Ovary (tissue), 9 donors: ENCODE data around the gene ILF3. TPM values are rescaled to one million over a fixed set of nuclear protein-coding genes. Genes with fewer than 3 reads are reported as not detected.

Source experiments
- DNase-seq, 5 donors: peaks; one replicate each; pipeline ENCODE4 v3.0.0-alpha.2; 2019 to 2020
- H3K27ac ChIP-seq, 2 donors: fragments of 200-600 bp; one replicate each; pipeline versions ENCODE4 v1.5.1 to v1.8.0; 2019 to 2022
- H3K27me3 ChIP-seq: fragments of 200-600 bp; one replicate; pipeline ENCODE4 v1.8.0; 2022
- H3K36me3 ChIP-seq: fragments of 200-600 bp; sonication (generic); one replicate; pipeline ENCODE4 v1.5.1; 2019
- H3K4me1 ChIP-seq: one replicate; pipeline ENCODE4 v1.8.1; 2013; ENCODE audit warnings: mild to moderate bottlenecking, moderate library complexity; ENCODE audit not compliant: insufficient read depth
- H3K4me3 ChIP-seq: fragments of 200-600 bp; sonication (generic); one replicate; pipeline ENCODE4 v1.5.1; 2017
- H3K9me3 ChIP-seq, 2 donors: fragments of 200-600 bp in 1 of 2; sonication (generic) in 1 of 2; one replicate each; pipeline versions ENCODE4 v1.5.1 to v1.8.1; 2013 to 2019; ENCODE audit warnings: mild to moderate bottlenecking in 1 of 2, moderate library complexity in 1 of 2
- CTCF ChIP-seq, 3 donors: fragments of 450-650 bp in 2 of 3; fragments of 200-600 bp in 1 of 3; IDR thresholded peaks; one replicate each; pipeline versions ENCODE4 v1.5.1 to v1.8.0; 2016 to 2022; ENCODE audit warnings: antibody characterized with exemption in 3 of 3, mild to moderate bottlenecking in 1 of 3
- EP300 ChIP-seq: sonication (generic); formaldehyde crosslinking; IDR thresholded peaks from one replicate; pipeline ENCODE4 v1.6.1; 2017; ENCODE audit warnings: antibody characterized with exemption
- POLR2A ChIP-seq: fragments of 450-650 bp; IDR thresholded peaks from one replicate; pipeline ENCODE4 v1.6.1; 2017; ENCODE audit warnings: antibody characterized with exemption, mild to moderate bottlenecking, moderate library complexity
- WGBS, 3 donors: extraction: QIAGEN DNeasy Blood & Tissue Kit in 1 of 3; methylation state at CpG; one replicate each; pipeline versions ENCODE4 v1.1.5 to v1.1.7; 2013 to 2017; 5-methylcytosine and 5-hydroxymethylcytosine counted together
- intact Hi-C, 4 donors: fragments of 100-400 bp; cut with DNase I; formaldehyde crosslinking; loops; one replicate each; pipeline versions ENCODE4 v1.11.0 to v1.15.1; 2022 to 2023
- polyA plus RNA-seq, 2 donors: library from polyadenylated mRNA; stranded (reverse); fragments of 200-250 nt in 1 of 2; fragments of 350-450 nt in 1 of 2; fragmentation: Illumina TruSeq in 1 of 2; extraction: RNeasy Lipid Tissue Mini Kit (QIAGEN cat#74804) in 1 of 2; gene quantifications; one replicate each; pipeline ENCODE4 v1.2.3, GENCODE V29; 2013 to 2014
- total RNA-seq, 7 donors: library from RNA; depleted of rRNA in 2 of 7; stranded (reverse); fragments of >200 nt in 2 of 7; fragmentation: NEBNext Ultra II Directional in 3 of 7; extraction: Animal tissue kit (Norgen Biotek cat#: 25700) in 3 of 7; gene quantifications; one replicate each; pipeline versions ENCODE4 v1.1.0 to v1.2.4, GENCODE V29; 2016 to 2023
- donor health status: DM: no; HTN: no; CAD: no; lungs with moderate emphysema.
- donor health status: DM: no; HTN: no; CAD: no.
- donor health status: Bipolar disorder and iron deficiency.
- donor health status: DM: yes; HTN: yes; CAD: no.
- donor health status: DM: no; HTN: no; CAD: no.
- donor health status: DM: yes; HTN: yes; CAD: no.

ILF3 gene
- total and polyA plus RNA-seq, 9 donors, result 90.0 to 295 (median 227) TPM

- Histone ChIP-seq H3K4me3 (peak overlapping the region; percentile 82), H3K27ac (peak overlapping the region; percentile 91 to 93), H3K27me3 (no peaks in the 10 kb centered on the region), H3K36me3 (no peaks in the 10 kb centered on the region), H3K9me3 (no peaks in the 10 kb centered on the region), H3K4me1 (peaks cover 6% of the 10 kb centered on the region)
- no peak for TF ChIP-seq CTCF (IDR thresholded peaks at IDR 0.05)
- no peak for TF ChIP-seq EP300
- TF ChIP-seq POLR2A, result no peak
- 0 to 1% (median 1%) methylated on average over 17 to 18 of the region's 18 CpGs for WGBS, 3 donors
- intact Hi-C loops, result no loop called here
- DNase-seq, result no peak
Measured at GRCh38 chr19:10653482-10653731, 739 bp upstream of the ILF3 start.

GRCh38 chr19:10654610-10655456, 687 bp downstream of the ILF3 start:
- Histone ChIP-seq H3K9me3 (no peaks in the 10 kb centered on the region), H3K4me3 (peak overlapping the region; percentile 87), H3K4me1 (peaks cover 9% of the 10 kb centered on the region), H3K27me3 (no peaks in the 10 kb centered on the region), H3K27ac (peak overlapping the region; percentile 96 to 98), H3K36me3 (no peaks in the 10 kb centered on the region)
- peak; percentile 62 to 80 (median 75) for DNase-seq
- intact Hi-C loops, result loop anchor here in 1 of 4 donors (5.0 kb wide), 1 partner anchor 42 kb away; no protein-coding TSS in a partner anchor
- 0 to 1% (median 1%) methylated on average over 46 to 73 of the region's 73 CpGs for WGBS, 3 donors
- TF ChIP-seq EP300 (no peak), CTCF (IDR thresholded peaks at IDR 0.05) (no peak), POLR2A (no peak)

GRCh38 chr19:10655457-10656312, 1.5 kb downstream of the ILF3 start:
- intact Hi-C loops, result loop anchor here in 1 of 4 donors (5.0 kb wide), 1 partner anchor 42 kb away; no protein-coding TSS in a partner anchor
- Histone ChIP-seq H3K9me3 (no peaks in the 10 kb centered on the region), H3K27ac (peak overlapping the region; percentile 29 to 39), H3K36me3 (no peaks in the 10 kb centered on the region), H3K4me3 (peak overlapping the region; percentile 87), H3K27me3 (no peaks in the 10 kb centered on the region), H3K4me1 (peaks cover 9% of the 10 kb centered on the region)
- no peak for TF ChIP-seq CTCF (IDR thresholded peaks at IDR 0.05)
- TF ChIP-seq POLR2A, result no peak
- no peak for TF ChIP-seq EP300
- DNase-seq, result no peak
- 2 to 5% (median 4%) methylated on average over 16 of the region's 16 CpGs for WGBS, 3 donors

- DNase-seq, result no peak
- Histone ChIP-seq H3K4me3 (no peak overlapping the region), H3K36me3 (no peaks in the 10 kb centered on the region), H3K9me3 (no peaks in the 10 kb centered on the region), H3K27me3 (no peaks in the 10 kb centered on the region), H3K4me1 (peaks cover 16% of the 10 kb centered on the region), H3K27ac (no peak overlapping the region)
- intact Hi-C loops, result no loop called here
- 76 to 79% (median 77%) methylated on average over 5 of the region's 5 CpGs for WGBS, 3 donors
- TF ChIP-seq EP300, result no peak
- TF ChIP-seq POLR2A, result no peak
- no peak for TF ChIP-seq CTCF (IDR thresholded peaks at IDR 0.05)
Measured at GRCh38 chr19:10660346-10660745, 6.2 kb downstream of the ILF3 start.
